LNCAP (cell line): ENCODE data around the gene ZNF839.

Source experiments
- CTCF ChIP-seq: fragments of 450-650 bp; IDR thresholded peaks from 2 replicates; pipeline ENCODE4 v1.5.1; 2017; ENCODE audit warnings: mild to moderate bottlenecking

ZNF839 gene

GRCh38 chr14:102295270-102295669 lies 24.3 kb upstream of the ZNF839 start:
- TF ChIP-seq CTCF: no peak

- no peak for TF ChIP-seq CTCF
Measured at GRCh38 chr14:102297436-102298170, 21.9 kb upstream of the ZNF839 start.

- no peak for TF ChIP-seq CTCF
Measured at GRCh38 chr14:102303664-102304063, 15.9 kb upstream of the ZNF839 start.

GRCh38 chr14:102304611-102305506 lies 14.7 kb upstream of the ZNF839 start, which contains the start of gene MOK:
Gene MOK (minus strand): TSS chr14:102305164. CDS start chr14:102304968, 196 bp downstream.
- TF ChIP-seq CTCF: no peak

GRCh38 chr14:102314242-102315011 lies 5.1 kb upstream of the ZNF839 start:
- peak; percentile 99 for TF ChIP-seq CTCF

GRCh38 chr14:102315121-102315520 lies 4.4 kb upstream of the ZNF839 start:
- TF ChIP-seq CTCF: no peak

- no peak for TF ChIP-seq CTCF
Measured at GRCh38 chr14:102316338-102316742, 3.2 kb upstream of the ZNF839 start.
